GM23248 (cell line): ENCODE measurements around the gene COPG2.

Source experiments
- EZH2 ChIP-seq: fragments of 200-600 bp; sonication (generic); IDR thresholded peaks from 2 replicates; pipeline ENCODE4 v1.6.1; 2018; ENCODE audit warnings: antibody characterized with exemption, mild to moderate bottlenecking; ENCODE audit not compliant: insufficient read depth, poor library complexity, severe bottlenecking
- EZH2phosphoT487 ChIP-seq: fragments of 200-600 bp; sonication (generic); IDR thresholded peaks from 2 replicates; pipeline ENCODE4 v1.6.1; 2018; ENCODE audit warnings: antibody characterized with exemption, moderate library complexity, mild to moderate bottlenecking, low read depth; ENCODE audit not compliant: insufficient read depth

- TF ChIP-seq EZH2 (no peak), EZH2phosphoT487 (no peak)
Observed at GRCh38 chr7:130662426-130662825, 6.1 kb downstream of the COPG2 start.
